NAMALWA (cell line): ENCODE data around the gene PLEKHG5.
A peak's percentile ranks its signal among the peaks of the same experiment; 100 is the strongest.

ENCODE experiments used
- DNase-seq: peaks from one replicate; pipeline ENCODE4 v3.0.0-alpha.2; 2015; ENCODE audit warnings: low spot score

The PLEKHG5 gene

GRCh38 chr1:6477039-6477820 is 14.2 kb downstream of the PLEKHG5 start:
- no peak for DNase-seq

GRCh38 chr1:6476483-6476882 is 15.0 kb downstream of the PLEKHG5 start:
- no peak for DNase-seq

GRCh38 chr1:6475381-6476133 is 15.9 kb downstream of the PLEKHG5 start:
- DNase-seq: peak; percentile 79

GRCh38 chr1:6474815-6475282 is 16.6 kb downstream of the PLEKHG5 start:
- DNase-seq: no peak

GRCh38 chr1:6473974-6474814 is 17.3 kb downstream of the PLEKHG5 start:
- no peak for DNase-seq

GRCh38 chr1:6473156-6473555 is 18.3 kb downstream of the PLEKHG5 start:
- no peak for DNase-seq

GRCh38 chr1:6472391-6472790 is 19.1 kb downstream of the PLEKHG5 start:
- no peak for DNase-seq

GRCh38 chr1:6471970-6472368 is 19.5 kb downstream of the PLEKHG5 start:
- no peak for DNase-seq

GRCh38 chr1:6471086-6471969 is 20.1 kb downstream of the PLEKHG5 start:
- DNase-seq: no peak

- no peak for DNase-seq
Observed at GRCh38 chr1:6470132-6471085, 21.1 kb downstream of the PLEKHG5 start.

- no peak for DNase-seq
Observed at GRCh38 chr1:6468729-6469461, 22.6 kb downstream of the PLEKHG5 start.

GRCh38 chr1:6467744-6468688 is 23.5 kb downstream of the PLEKHG5 start:
- no peak for DNase-seq

GRCh38 chr1:6467224-6467623 is 24.2 kb downstream of the PLEKHG5 start:
- no peak for DNase-seq

- no peak for DNase-seq
Observed at GRCh38 chr1:6466751-6467150, 24.7 kb downstream of the PLEKHG5 start.

GRCh38 chr1:6466023-6466422 is 25.4 kb downstream of the PLEKHG5 start, which contains the start of gene TNFRSF25:
TNFRSF25 (minus strand) TSS chr1:6466173; CDS start chr1:6466107, 66 bp downstream.
- no peak for DNase-seq

GRCh38 chr1:6465461-6466005 is 25.9 kb downstream of the PLEKHG5 start:
- no peak for DNase-seq

GRCh38 chr1:6464915-6465314 is 26.6 kb downstream of the PLEKHG5 start:
- no peak for DNase-seq

GRCh38 chr1:6464514-6464836 is 27.0 kb downstream of the PLEKHG5 start:
- DNase-seq: no peak
